Middle frontal gyrus (tissue), 1 donor: ENCODE measurements around the gene TMEM72.

Experiments
- DNase-seq: peaks from one replicate; pipeline ENCODE4 v3.0.0-alpha.2; 2015; ENCODE audit warnings: low spot score; ENCODE audit errors: extremely low spot score

TMEM72 gene

GRCh38 chr10:44889834-44890233 is 21.3 kb upstream of the TMEM72 start:
- DNase-seq, result no peak

- DNase-seq, result no peak
Observed at GRCh38 chr10:44890696-44891563, 20.2 kb upstream of the TMEM72 start.

GRCh38 chr10:44891721-44892120 is 19.4 kb upstream of the TMEM72 start:
- no peak for DNase-seq

- DNase-seq, result no peak
Observed at GRCh38 chr10:44893604-44894468, 17.3 kb upstream of the TMEM72 start.

GRCh38 chr10:44894691-44895090 is 16.4 kb upstream of the TMEM72 start:
- DNase-seq, result no peak

GRCh38 chr10:44895280-44895679 is 15.9 kb upstream of the TMEM72 start:
- DNase-seq, result no peak

- DNase-seq, result no peak
Observed at GRCh38 chr10:44897049-44897448, 14.1 kb upstream of the TMEM72 start.

GRCh38 chr10:44898665-44899064 is 12.5 kb upstream of the TMEM72 start:
- DNase-seq, result no peak

GRCh38 chr10:44899450-44900080 is 11.6 kb upstream of the TMEM72 start:
- no peak for DNase-seq

GRCh38 chr10:44902941-44903545 is 8.1 kb upstream of the TMEM72 start:
- no peak for DNase-seq

- no peak for DNase-seq
Observed at GRCh38 chr10:44906486-44906885, 4.7 kb upstream of the TMEM72 start.

- no peak for DNase-seq
Observed at GRCh38 chr10:44907556-44907955, 3.6 kb upstream of the TMEM72 start.

GRCh38 chr10:44908066-44908749 is 2.9 kb upstream of the TMEM72 start:
- no peak for DNase-seq

- DNase-seq, result no peak
Observed at GRCh38 chr10:44908936-44909630, 2.1 kb upstream of the TMEM72 start.

- no peak for DNase-seq
Observed at GRCh38 chr10:44909910-44910309, 1.2 kb upstream of the TMEM72 start.

- DNase-seq, result no peak
Observed at GRCh38 chr10:44910602-44911001, 535 bp upstream of the TMEM72 start.

- DNase-seq, result no peak
Observed at GRCh38 chr10:44911951-44912350, 814 bp downstream of the TMEM72 start.

- DNase-seq, result no peak
Observed at GRCh38 chr10:44913350-44914081, 2.4 kb downstream of the TMEM72 start.

- no peak for DNase-seq
Observed at GRCh38 chr10:44914891-44915290, 3.8 kb downstream of the TMEM72 start.

- no peak for DNase-seq
Observed at GRCh38 chr10:44916429-44916828, 5.3 kb downstream of the TMEM72 start.
